ENCODE measurements around the gene GPRC5C.

GRCh38 chr17:74445158-74445557, 13.3 kb downstream of the GPRC5C start:
- TF ChIP-seq CTCF (IDR thresholded peaks at IDR 0.05) (no peak), POLR2A (IDR thresholded peaks at IDR 0.05) (no peak)
